HepG2 (cell line): ENCODE results near the gene ELP1. TPM values are rescaled to one million over a fixed set of nuclear protein-coding genes. Genes with fewer than 3 reads are reported as not detected.

Experiments
- CHD2 ChIP-seq: IDR thresholded peaks from 2 replicates; pipeline ENCODE4 v1.6.1; 2011; ENCODE audit warnings: low read depth, low read length, improper control_type of control experiment
- HES4 ChIP-seq: sonication (generic); formaldehyde crosslinking; IDR thresholded peaks from 2 replicates; pipeline ENCODE4 v1.9.0; 2021; ENCODE audit warnings: mild to moderate bottlenecking, missing genetic modification reagents, borderline replicate concordance
- HNRNPK ChIP-seq: fragments of 200-400 bp; formaldehyde crosslinking; IDR thresholded peaks from 2 replicates; pipeline ENCODE4 v1.6.1; 2018; ENCODE audit warnings: low read length, low read depth, moderate library complexity, mild to moderate bottlenecking; ENCODE audit not compliant: poor library complexity, severe bottlenecking
- JDP2 ChIP-seq: sonication (generic); formaldehyde crosslinking; IDR thresholded peaks from 2 replicates; pipeline ENCODE4 v1.8.1; 2022; ENCODE audit warnings: missing genetic modification reagents, borderline replicate concordance
- KAT2B ChIP-seq: fragments of 150-350 bp; IDR thresholded peaks from 2 replicates; pipeline ENCODE4 v1.6.1; 2014; ENCODE audit warnings: low read depth, low read length, borderline replicate concordance
- KDM3A ChIP-seq: IDR thresholded peaks from 2 replicates; pipeline ENCODE4 v1.6.1; 2018; ENCODE audit warnings: low read depth, missing compliant biosample characterization
- MYNN ChIP-seq: sonication (generic); formaldehyde crosslinking; IDR thresholded peaks from 2 replicates; pipeline ENCODE4 v1.4.0; 2020; ENCODE audit warnings: mild to moderate bottlenecking, low read depth, missing genetic modification reagents
- NCOA5 ChIP-seq: sonication (generic); formaldehyde crosslinking; IDR thresholded peaks from 2 replicates; pipeline ENCODE4 v1.4.0; 2020; ENCODE audit warnings: missing genetic modification reagents
- NCOR1 ChIP-seq: fragments of 200-600 bp; sonication (generic); IDR thresholded peaks from 2 replicates; pipeline ENCODE4 v1.7.0; 2017; ENCODE audit warnings: antibody characterized with exemption, low read length, borderline replicate concordance
- NR2C2 ChIP-seq: sonication (generic); formaldehyde crosslinking; IDR thresholded peaks from 2 replicates; pipeline ENCODE4 v1.4.0; 2020; ENCODE audit warnings: missing genetic modification reagents, mild to moderate bottlenecking, moderate library complexity, borderline replicate concordance
- NR2F6 ChIP-seq, 2 experiments: IDR thresholded peaks; 2 replicates each; pipeline ENCODE4 v1.6.1; 2016; ENCODE audit warnings: antibody characterized with exemption in 1 of 2, mild to moderate bottlenecking in 1 of 2
- RORA ChIP-seq: sonication (generic); formaldehyde crosslinking; IDR thresholded peaks from 2 replicates; pipeline ENCODE4 v1.5.0; 2020; ENCODE audit warnings: mild to moderate bottlenecking, missing genetic modification reagents, moderate library complexity
- SP2 ChIP-seq: sonication (generic); formaldehyde crosslinking; IDR thresholded peaks from 2 replicates; pipeline ENCODE4 v1.5.1; 2020; ENCODE audit warnings: mild to moderate bottlenecking, missing genetic modification reagents
- YEATS2 ChIP-seq: sonication (generic); formaldehyde crosslinking; IDR thresholded peaks from 2 replicates; pipeline ENCODE4 v1.4.0; 2020; ENCODE audit warnings: missing genetic modification reagents, borderline replicate concordance
- YY1 ChIP-seq: IDR thresholded peaks from 2 replicates; pipeline ENCODE4 v1.6.1; 2011; ENCODE audit warnings: low read length, low read depth, moderate library complexity, mild to moderate bottlenecking; ENCODE audit not compliant: insufficient read depth, insufficient replicate concordance
- ZNF235 ChIP-seq: sonication (generic); formaldehyde crosslinking; IDR thresholded peaks from 2 replicates; pipeline ENCODE4 v1.8.1; 2023; ENCODE audit warnings: mild to moderate bottlenecking, missing genetic modification reagents, borderline replicate concordance
- ZNF264 ChIP-seq: sonication (generic); formaldehyde crosslinking; IDR thresholded peaks from 2 replicates; pipeline ENCODE4 v1.4.0; 2020; ENCODE audit warnings: missing genetic modification reagents
- ZNF589 ChIP-seq: sonication (generic); formaldehyde crosslinking; conservative IDR thresholded peaks from 2 replicates; pipeline ENCODE4 v1.8.0; 2022; ENCODE audit warnings: mild to moderate bottlenecking, moderate library complexity, missing genetic modification reagents
- ZNF629 ChIP-seq: sonication (generic); formaldehyde crosslinking; conservative IDR thresholded peaks from 2 replicates; pipeline ENCODE4 v1.5.0; 2020; ENCODE audit warnings: missing genetic modification reagents
- ZSCAN12 ChIP-seq: sonication (generic); formaldehyde crosslinking; IDR thresholded peaks from 2 replicates; pipeline ENCODE4 v1.9.0; 2021; ENCODE audit warnings: mild to moderate bottlenecking, missing genetic modification reagents
- polyA plus RNA-seq, 8 experiments: library from polyadenylated mRNA; depleted of rRNA in 3 of 8; stranded (reverse) in 7 of 8; unstranded in 1 of 8; fragments of >200 nt; fragmentation: Illumina TruSeq in 4 of 8; extraction: Trizol in 4 of 8; gene quantifications; 2 replicates each; pipeline versions ENCODE4 v1.2.1 to v1.2.3, GENCODE V29; 2011 to 2016; ENCODE audit warnings: low read depth in 4 of 8, missing spikeins in 1 of 8, mixed read lengths in 1 of 8; ENCODE audit not compliant: insufficient read depth in 1 of 8
- total RNA-seq, 5 experiments: library from RNA; depleted of rRNA; stranded (reverse); fragments of >200 nt; fragmentation: Illumina TruSeq; extraction: Trizol; gene quantifications; 2 replicates each; pipeline ENCODE4 v1.2.3, GENCODE V29; 2016; ENCODE audit warnings: low read depth in 1 of 5
- TF ChIP-seq, protein P1 (sequence below): sonication (generic); formaldehyde crosslinking; IDR thresholded peaks from 2 replicates; pipeline ENCODE4 v1.8.0; 2022; ENCODE audit warnings: low read depth, missing genetic modification reagents
- TF ChIP-seq, protein P2 (sequence below): sonication (generic); formaldehyde crosslinking; IDR thresholded peaks from 2 replicates; pipeline ENCODE4 v1.4.0; 2020; ENCODE audit warnings: missing genetic modification reagents
- TF ChIP-seq, protein P3 (sequence below): sonication (generic); formaldehyde crosslinking; IDR thresholded peaks from 2 replicates; pipeline ENCODE4 v1.4.0; 2020; ENCODE audit warnings: missing genetic modification reagents
- TF ChIP-seq, protein P4 (sequence below): sonication (generic); IDR thresholded peaks from 2 replicates; pipeline ENCODE4 v1.6.1; 2016; ENCODE audit warnings: low read depth, borderline replicate concordance
- TF ChIP-seq, protein P5 (sequence below): IDR thresholded peaks from 2 replicates; pipeline ENCODE4 v1.6.1; 2016; ENCODE audit warnings: control low read depth

Gene ELP1
- total and polyA plus RNA-seq, 2 of the 13 experiments (the other 11 are each of a cell fraction or from before 2014, with no cell fraction given) = 157 to 275 TPM

DNA sequence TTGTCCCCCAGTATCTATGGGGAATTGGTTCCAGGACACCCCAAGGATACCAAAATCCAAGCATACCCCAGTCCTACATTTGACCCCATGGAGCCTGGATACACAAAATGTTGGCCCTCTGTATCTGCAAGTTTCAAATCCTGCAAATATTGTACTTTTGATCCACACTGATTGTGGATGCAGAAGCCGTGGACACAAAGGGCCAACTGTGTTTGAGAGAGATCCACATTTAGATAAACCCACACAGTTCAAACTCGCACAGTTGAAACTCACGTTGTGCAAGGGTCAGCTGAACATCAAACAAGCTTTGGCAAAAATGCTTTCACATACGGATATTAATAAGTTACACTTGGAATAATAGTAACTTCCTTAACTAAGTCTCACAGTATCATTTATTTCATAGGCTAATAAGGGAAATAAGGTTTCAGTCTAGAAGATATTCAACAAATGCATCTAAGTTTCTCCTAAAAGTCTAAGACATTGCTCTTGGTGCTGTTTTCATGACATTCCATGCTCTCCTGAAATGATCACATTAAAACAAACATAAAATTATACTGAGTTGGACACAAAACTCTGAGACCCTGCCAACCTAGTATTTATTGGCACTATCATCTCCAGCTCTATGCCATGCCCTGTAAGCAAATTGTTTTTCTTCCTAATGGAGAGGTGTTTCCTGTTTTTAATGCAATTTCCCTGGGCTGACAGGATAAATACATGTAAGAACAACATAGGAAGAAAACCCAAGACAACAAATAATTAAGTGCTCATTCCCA lies 39.5 kb downstream of the ELP1 start (continued):
- TF ChIP-seq, protein P1, sequence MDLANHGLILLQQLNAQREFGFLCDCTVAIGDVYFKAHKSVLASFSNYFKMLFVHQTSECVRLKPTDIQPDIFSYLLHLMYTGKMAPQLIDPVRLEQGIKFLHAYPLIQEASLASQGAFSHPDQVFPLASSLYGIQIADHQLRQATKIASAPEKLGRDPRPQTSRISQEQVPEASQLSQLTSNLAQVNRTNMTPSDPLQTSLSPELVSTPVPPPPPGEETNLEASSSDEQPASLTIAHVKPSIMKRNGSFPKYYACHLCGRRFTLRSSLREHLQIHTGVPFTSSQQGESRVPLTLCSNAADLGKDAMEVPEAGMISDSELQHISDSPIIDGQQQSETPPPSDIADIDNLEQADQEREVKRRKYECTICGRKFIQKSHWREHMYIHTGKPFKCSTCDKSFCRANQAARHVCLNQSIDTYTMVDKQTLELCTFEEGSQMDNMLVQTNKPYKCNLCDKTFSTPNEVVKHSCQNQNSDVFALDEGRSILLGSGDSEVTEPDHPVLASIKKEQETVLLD (CRISPR knock-in tag) = no peak
- TF ChIP-seq ZNF629 (CRISPR knock-in tag) (no peak), ZNF264 (CRISPR knock-in tag) (peak; percentile 71; the same call in 1 of the 2 replicates), ZNF589 (CRISPR knock-in tag) (no peak), NCOR1 (peak; percentile 92; the same call in 1 of the 2 replicates), CHD2 (no peak), YY1 (no peak), RORA (CRISPR knock-in tag) (no peak), YEATS2 (CRISPR knock-in tag) (no peak), MYNN (CRISPR knock-in tag) (no peak), SP2 (CRISPR knock-in tag) (no peak), NCOA5 (CRISPR knock-in tag) (no peak), NR2C2 (CRISPR knock-in tag) (peak; percentile 63; the same call in 1 of the 2 replicates), JDP2 (CRISPR knock-in tag) (no peak; the same call in 1 of the 2 replicates), KDM3A (0 out of 2 replicates have a peak, but pooled peaks have one; percentile 29), HES4 (no peak), HNRNPK (no peak), KAT2B (no peak), ZSCAN12 (CRISPR knock-in tag) (no peak), NR2F6 (IDR thresholded peaks at IDR 0.05) (peak; percentile 96), NR2F6 (CRISPR knock-in tag; IDR thresholded peaks at IDR 0.05) (peak; percentile 93), ZNF235 (no peak)
- TF ChIP-seq, protein P2, sequence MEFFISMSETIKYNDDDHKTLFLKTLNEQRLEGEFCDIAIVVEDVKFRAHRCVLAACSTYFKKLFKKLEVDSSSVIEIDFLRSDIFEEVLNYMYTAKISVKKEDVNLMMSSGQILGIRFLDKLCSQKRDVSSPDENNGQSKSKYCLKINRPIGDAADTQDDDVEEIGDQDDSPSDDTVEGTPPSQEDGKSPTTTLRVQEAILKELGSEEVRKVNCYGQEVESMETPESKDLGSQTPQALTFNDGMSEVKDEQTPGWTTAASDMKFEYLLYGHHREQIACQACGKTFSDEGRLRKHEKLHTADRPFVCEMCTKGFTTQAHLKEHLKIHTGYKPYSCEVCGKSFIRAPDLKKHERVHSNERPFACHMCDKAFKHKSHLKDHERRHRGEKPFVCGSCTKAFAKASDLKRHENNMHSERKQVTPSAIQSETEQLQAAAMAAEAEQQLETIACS (CRISPR knock-in tag) = no peak
- TF ChIP-seq, protein P3, sequence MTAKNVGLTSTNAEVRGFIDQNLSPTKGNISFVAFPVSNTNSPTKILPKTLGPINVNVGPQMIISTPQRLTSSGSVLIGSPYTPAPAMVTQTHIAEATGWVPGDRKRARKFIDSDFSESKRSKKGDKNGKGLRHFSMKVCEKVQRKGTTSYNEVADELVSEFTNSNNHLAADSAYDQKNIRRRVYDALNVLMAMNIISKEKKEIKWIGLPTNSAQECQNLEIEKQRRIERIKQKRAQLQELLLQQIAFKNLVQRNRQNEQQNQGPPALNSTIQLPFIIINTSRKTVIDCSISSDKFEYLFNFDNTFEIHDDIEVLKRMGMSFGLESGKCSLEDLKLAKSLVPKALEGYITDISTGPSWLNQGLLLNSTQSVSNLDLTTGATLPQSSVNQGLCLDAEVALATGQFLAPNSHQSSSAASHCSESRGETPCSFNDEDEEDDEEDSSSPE (CRISPR knock-in tag) = no peak
- TF ChIP-seq, protein P4, sequence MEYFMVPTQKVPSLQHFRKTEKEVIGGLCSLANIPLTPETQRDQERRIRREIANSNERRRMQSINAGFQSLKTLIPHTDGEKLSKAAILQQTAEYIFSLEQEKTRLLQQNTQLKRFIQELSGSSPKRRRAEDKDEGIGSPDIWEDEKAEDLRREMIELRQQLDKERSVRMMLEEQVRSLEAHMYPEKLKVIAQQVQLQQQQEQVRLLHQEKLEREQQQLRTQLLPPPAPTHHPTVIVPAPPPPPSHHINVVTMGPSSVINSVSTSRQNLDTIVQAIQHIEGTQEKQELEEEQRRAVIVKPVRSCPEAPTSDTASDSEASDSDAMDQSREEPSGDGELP = peak; percentile 93
- TF ChIP-seq, protein P5, sequence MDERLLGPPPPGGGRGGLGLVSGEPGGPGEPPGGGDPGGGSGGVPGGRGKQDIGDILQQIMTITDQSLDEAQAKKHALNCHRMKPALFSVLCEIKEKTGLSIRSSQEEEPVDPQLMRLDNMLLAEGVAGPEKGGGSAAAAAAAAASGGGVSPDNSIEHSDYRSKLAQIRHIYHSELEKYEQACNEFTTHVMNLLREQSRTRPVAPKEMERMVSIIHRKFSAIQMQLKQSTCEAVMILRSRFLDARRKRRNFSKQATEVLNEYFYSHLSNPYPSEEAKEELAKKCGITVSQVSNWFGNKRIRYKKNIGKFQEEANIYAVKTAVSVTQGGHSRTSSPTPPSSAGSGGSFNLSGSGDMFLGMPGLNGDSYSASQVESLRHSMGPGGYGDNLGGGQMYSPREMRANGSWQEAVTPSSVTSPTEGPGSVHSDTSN (CRISPR knock-in tag) = no peak
